Measurements from ENCODE around the gene IL12B. TPM values are rescaled to one million over a fixed set of nuclear protein-coding genes. Genes with fewer than 3 reads are reported as not detected.
"Not testable (repeated sequence)": the region's sequence is repeated elsewhere in the genome, so short reads cannot be mapped to it uniquely, and the experiment has no call there.

Gene IL12B
- total RNA-seq, 1 donor from 2014 or later = not detected

DNA sequence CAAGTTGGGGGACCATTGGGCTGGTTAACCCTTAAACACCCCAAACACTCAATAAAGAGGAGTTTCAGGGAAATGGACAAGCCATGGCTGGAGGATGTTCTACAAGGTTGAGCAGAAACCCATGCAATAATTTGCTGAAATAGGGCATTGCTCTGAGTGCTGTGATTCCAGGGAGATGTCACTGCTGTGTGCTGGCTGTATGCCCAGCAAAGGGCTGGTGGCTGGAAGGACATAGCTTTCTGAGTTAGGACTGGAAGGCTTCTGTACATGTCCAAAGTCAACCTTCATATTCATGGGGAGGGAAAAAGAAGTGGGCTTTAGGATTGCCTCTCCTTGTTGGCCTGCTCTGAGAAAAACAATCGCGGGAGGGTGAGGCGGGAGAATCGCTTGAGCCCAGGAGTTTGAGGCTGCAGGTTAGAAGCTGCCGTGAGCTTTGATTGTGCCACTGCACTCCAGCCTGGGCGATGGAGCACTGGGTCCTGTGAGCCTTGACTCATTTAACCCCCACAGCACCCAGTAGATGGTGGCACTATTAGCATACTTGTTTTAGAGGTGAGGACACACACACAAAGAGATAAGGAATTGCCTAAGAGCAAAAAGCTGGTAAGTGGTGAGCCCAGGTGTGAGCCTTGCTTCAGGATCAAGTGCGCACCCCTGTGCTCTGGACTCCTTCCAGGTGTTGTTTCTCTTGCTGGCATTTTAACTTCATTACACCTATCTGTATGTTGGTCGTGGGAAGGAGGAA lies 20.4 kb downstream of the IL12B start:
- Mint-ChIP-seq H3K27me3 (ENCODE audit: unreplicated experiment) (peaks cover 2% of the 10 kb centered on the region), H3K36me3 (ENCODE audit: unreplicated experiment) (peaks cover 3% of the 10 kb centered on the region), H3K27ac (ENCODE audit: unreplicated experiment) (no peak overlapping the region), H3K4me1 (ENCODE audit: low read depth, unreplicated experiment) (peaks cover 3% of the 10 kb centered on the region), H3K9me3 (ENCODE audit: unreplicated experiment) (no peaks in the 10 kb centered on the region), H3K4me3 (ENCODE audit: unreplicated experiment) (no peak overlapping the region)
- TF ChIP-seq, protein P1, sequence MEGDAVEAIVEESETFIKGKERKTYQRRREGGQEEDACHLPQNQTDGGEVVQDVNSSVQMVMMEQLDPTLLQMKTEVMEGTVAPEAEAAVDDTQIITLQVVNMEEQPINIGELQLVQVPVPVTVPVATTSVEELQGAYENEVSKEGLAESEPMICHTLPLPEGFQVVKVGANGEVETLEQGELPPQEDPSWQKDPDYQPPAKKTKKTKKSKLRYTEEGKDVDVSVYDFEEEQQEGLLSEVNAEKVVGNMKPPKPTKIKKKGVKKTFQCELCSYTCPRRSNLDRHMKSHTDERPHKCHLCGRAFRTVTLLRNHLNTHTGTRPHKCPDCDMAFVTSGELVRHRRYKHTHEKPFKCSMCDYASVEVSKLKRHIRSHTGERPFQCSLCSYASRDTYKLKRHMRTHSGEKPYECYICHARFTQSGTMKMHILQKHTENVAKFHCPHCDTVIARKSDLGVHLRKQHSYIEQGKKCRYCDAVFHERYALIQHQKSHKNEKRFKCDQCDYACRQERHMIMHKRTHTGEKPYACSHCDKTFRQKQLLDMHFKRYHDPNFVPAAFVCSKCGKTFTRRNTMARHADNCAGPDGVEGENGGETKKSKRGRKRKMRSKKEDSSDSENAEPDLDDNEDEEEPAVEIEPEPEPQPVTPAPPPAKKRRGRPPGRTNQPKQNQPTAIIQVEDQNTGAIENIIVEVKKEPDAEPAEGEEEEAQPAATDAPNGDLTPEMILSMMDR (IDR thresholded peaks at IDR 0.05; ENCODE audit: partially characterized antibody, unreplicated experiment) = no peak
- no peak for DNase-seq

DNA sequence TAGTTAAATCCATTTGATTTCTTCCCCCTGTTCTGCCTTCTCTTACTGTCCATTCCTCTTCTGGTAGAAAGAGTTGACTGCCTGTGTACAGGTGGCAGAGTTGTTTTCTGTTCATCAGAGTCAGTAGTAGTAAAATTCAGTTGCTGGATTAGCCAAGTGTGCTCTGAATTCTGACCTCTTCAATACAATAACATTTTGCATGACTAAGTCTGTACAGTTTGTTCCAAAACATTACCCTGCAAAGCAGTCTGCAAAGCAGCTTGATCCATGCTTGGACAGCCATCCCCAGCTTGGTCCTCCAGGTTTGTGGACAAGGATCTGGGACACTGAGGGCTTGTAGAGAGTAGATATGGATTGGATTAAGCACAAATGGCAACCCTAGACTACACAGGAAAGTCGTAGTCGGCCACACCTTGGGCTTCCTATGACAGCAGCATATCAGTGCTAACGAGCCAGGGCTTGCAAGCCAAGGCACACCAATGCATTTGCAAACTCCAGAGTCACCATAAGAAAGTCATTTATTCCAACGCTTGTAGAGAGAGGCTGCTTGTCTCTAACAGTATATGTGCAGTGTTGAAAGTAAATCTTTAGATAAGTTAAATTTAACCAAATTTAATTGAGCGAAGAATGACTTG lies 25.2 kb downstream of the IL12B start:
- Mint-ChIP-seq H3K27ac (ENCODE audit: unreplicated experiment) (no peak overlapping the region), H3K27me3 (ENCODE audit: unreplicated experiment) (peaks cover 2% of the 10 kb centered on the region), H3K4me1 (ENCODE audit: low read depth, unreplicated experiment) (no peaks in the 10 kb centered on the region), H3K4me3 (ENCODE audit: unreplicated experiment) (no peak overlapping the region), H3K36me3 (ENCODE audit: unreplicated experiment) (peaks cover 17% of the 10 kb centered on the region), H3K9me3 (ENCODE audit: unreplicated experiment) (peaks cover 4% of the 10 kb centered on the region)
- TF ChIP-seq, protein P1 (IDR thresholded peaks at IDR 0.05; ENCODE audit: partially characterized antibody, unreplicated experiment) = no peak
- DNase-seq = no peak

DNA sequence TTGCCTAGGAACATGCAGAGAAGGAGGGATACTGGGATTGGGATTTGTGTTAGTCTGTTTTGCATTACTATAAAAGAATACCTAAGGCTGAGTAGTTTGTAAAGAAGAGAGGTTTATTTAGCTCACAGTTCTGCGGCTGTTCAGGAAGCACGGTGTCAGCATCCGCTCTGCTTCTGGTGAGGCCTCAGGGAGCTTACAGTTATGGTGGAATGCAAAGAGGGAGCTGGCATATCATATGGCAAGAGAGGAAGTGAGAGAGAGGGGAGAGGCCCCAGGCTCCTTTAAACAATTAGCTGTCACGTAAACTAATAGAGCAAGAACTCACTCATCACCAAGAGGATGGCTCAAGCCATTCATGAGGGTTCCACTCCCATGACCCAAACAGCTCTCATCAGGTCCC lies 27.0 kb downstream of the IL12B start:
- H3K27me3 Mint-ChIP-seq (ENCODE audit: unreplicated experiment) = no peaks in the 10 kb centered on the region
- H3K4me3 Mint-ChIP-seq (ENCODE audit: unreplicated experiment) = no peak overlapping the region
- no peak for DNase-seq
- H3K4me1 Mint-ChIP-seq (ENCODE audit: low read depth, unreplicated experiment) = no peaks in the 10 kb centered on the region
- H3K36me3 Mint-ChIP-seq (ENCODE audit: unreplicated experiment) = peaks cover 21% of the 10 kb centered on the region
- peaks cover 4% of the 10 kb centered on the region for H3K9me3 Mint-ChIP-seq (ENCODE audit: unreplicated experiment)
- H3K27ac Mint-ChIP-seq (ENCODE audit: unreplicated experiment) = no peak overlapping the region
- TF ChIP-seq, protein P1 (IDR thresholded peaks at IDR 0.05; ENCODE audit: partially characterized antibody, unreplicated experiment) = no peak

DNA sequence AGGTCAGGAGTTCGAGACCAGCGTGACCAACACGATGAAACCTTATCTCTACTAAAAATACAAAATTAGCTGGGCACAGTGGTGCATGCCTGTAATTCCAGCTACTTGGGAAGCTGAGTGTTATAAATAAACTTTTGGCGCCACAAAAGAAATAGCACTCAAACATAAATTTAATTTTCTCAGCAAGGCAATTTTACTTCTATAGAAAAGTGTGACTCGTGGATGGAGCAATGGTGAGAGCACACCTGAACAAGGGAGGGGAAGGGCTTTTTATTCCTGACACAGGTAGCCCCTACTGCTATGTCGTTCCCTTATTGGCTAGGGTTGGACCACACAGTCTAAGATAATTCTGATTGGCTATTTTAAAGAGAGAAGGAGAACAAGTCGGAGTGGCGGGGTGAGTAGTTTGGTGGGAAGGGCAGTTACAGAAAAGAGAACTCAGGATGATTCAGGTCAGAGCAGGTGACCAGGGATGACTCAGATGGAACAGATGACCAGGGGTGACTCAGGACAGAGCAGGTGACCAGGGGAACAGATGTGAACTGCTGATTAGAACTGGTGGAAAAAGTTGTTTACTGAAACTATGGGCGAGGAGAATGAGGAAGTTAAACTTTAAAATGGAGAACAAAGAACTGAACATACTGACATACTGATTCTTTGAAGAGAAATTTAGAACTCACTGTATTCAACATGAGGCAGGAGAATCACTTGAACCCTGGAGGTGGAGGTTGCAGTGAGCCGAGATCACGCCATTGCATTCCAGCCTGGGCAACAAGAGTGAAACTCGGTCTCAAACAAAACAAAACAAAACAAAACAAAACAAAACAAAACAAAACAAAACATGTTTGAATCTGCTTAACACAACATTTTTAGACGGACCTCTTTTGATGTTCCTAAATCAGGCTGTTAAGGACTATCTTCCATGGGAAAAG lies 28.1 kb downstream of the IL12B start:
- peaks cover 29% of the 10 kb centered on the region for H3K36me3 Mint-ChIP-seq (ENCODE audit: unreplicated experiment)
- H3K27me3 Mint-ChIP-seq (ENCODE audit: unreplicated experiment); H3K27ac Mint-ChIP-seq (ENCODE audit: unreplicated experiment); H3K4me1 Mint-ChIP-seq (ENCODE audit: low read depth, unreplicated experiment); H3K4me3 Mint-ChIP-seq (ENCODE audit: unreplicated experiment); H3K9me3 Mint-ChIP-seq (ENCODE audit: unreplicated experiment); DNase-seq: not testable (repeated sequence)

DNA sequence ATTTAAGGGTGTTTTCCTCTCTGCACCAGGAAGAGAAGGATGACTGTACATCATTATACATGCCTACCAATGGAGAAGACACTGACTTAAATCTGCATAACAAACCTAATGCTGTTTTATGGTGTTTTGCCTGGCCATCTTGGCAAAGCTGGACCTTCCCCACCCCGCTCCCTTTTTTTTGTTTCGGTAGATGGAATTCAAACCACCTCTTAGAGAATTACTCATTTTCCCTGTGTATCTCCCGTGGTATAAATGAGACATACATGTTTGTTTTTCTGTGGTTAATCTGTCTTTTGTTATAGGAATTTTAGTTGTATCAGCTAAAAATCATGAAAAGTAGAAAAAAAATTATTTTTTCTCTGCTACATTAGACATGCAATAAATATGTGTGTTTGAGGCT lies 28.8 kb downstream of the IL12B start:
- no peaks in the 10 kb centered on the region for H3K27me3 Mint-ChIP-seq (ENCODE audit: unreplicated experiment)
- H3K4me3 Mint-ChIP-seq (ENCODE audit: unreplicated experiment) = no peak overlapping the region
- no peak overlapping the region for H3K27ac Mint-ChIP-seq (ENCODE audit: unreplicated experiment)
- H3K9me3 Mint-ChIP-seq (ENCODE audit: unreplicated experiment) = peaks cover 4% of the 10 kb centered on the region
- H3K4me1 Mint-ChIP-seq (ENCODE audit: low read depth, unreplicated experiment) = no peaks in the 10 kb centered on the region
- peaks cover 34% of the 10 kb centered on the region for H3K36me3 Mint-ChIP-seq (ENCODE audit: unreplicated experiment)
- no peak for DNase-seq
- TF ChIP-seq, protein P1 (IDR thresholded peaks at IDR 0.05; ENCODE audit: partially characterized antibody, unreplicated experiment) = no peak

DNA sequence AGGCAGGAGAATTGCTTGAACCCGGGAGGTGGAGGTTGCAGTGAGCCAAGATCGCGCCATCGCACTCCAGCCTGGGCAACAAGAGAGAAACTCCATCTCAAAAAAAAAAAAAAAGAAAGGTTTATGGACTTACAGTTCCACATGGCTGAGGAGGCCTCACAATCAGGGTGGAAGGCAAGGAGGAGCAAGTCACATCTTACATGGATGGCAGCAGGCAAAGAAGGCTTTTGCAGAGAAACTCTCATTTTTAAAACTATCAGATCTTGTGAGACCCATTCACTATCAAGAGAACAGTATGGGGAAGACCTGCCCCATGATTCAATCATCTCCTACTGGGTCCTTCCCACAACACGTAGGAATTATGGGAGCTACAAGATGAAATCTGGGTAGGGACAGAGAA lies 33.0 kb downstream of the IL12B start:
- not testable (repeated sequence) for H3K4me1 Mint-ChIP-seq (ENCODE audit: low read depth, unreplicated experiment); H3K27ac Mint-ChIP-seq (ENCODE audit: unreplicated experiment); DNase-seq; H3K9me3 Mint-ChIP-seq (ENCODE audit: unreplicated experiment); H3K27me3 Mint-ChIP-seq (ENCODE audit: unreplicated experiment); H3K4me3 Mint-ChIP-seq (ENCODE audit: unreplicated experiment)
- H3K36me3 Mint-ChIP-seq (ENCODE audit: unreplicated experiment) = peaks cover 29% of the 10 kb centered on the region

All from glutamatergic neuron (in vitro differentiated cells).